ENCODE data around the gene IL31.

- TF ChIP-seq, protein P1, sequence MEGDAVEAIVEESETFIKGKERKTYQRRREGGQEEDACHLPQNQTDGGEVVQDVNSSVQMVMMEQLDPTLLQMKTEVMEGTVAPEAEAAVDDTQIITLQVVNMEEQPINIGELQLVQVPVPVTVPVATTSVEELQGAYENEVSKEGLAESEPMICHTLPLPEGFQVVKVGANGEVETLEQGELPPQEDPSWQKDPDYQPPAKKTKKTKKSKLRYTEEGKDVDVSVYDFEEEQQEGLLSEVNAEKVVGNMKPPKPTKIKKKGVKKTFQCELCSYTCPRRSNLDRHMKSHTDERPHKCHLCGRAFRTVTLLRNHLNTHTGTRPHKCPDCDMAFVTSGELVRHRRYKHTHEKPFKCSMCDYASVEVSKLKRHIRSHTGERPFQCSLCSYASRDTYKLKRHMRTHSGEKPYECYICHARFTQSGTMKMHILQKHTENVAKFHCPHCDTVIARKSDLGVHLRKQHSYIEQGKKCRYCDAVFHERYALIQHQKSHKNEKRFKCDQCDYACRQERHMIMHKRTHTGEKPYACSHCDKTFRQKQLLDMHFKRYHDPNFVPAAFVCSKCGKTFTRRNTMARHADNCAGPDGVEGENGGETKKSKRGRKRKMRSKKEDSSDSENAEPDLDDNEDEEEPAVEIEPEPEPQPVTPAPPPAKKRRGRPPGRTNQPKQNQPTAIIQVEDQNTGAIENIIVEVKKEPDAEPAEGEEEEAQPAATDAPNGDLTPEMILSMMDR (IDR thresholded peaks at IDR 0.05; ENCODE audit: insufficient read depth, low read length, poor library complexity, severe bottlenecking), result no peak
- TF ChIP-seq EZH2phosphoT487 (conservative IDR thresholded peaks at IDR 0.05; ENCODE audit: low read length), result no peak
Measured at GRCh38 chr12:122137681-122138080, 36.3 kb downstream of the IL31 start.
